Hindlimb muscle (tissue), 1 donor: ENCODE data around the gene TAAR1. TPM values are rescaled to one million over a fixed set of nuclear protein-coding genes. Genes with fewer than 3 reads are reported as not detected.
"Not testable (repeated sequence)": the region's sequence is repeated elsewhere in the genome, so short reads cannot be mapped to it uniquely, and the experiment has no call there.

Source experiments
- DNase-seq: peaks from one replicate; pipeline ENCODE4 v3.0.0-alpha.2; 2013
- polyA plus RNA-seq: library from polyadenylated mRNA; unstranded; fragments of 120-200 nt; gene quantifications from one replicate; pipeline ENCODE4 v1.2.1, GENCODE V29; 2013; ENCODE audit not compliant: insufficient read length

The TAAR1 gene
- not detected for polyA plus RNA-seq

GRCh38 chr6:132659082-132659481 is at the start of gene TAAR1:
TAAR1 (minus strand) TSS chr6:132659182; CDS start chr6:132646003, 13,179 bp downstream.
- DNase-seq, result no peak

- DNase-seq, result no peak
Observed at GRCh38 chr6:132708771-132709170, 49.8 kb upstream of the TAAR1 start.

- no peak for DNase-seq
Observed at GRCh38 chr6:132708002-132708401, 49.0 kb upstream of the TAAR1 start.

- DNase-seq, result not testable (repeated sequence)
Observed at GRCh38 chr6:132706756-132707155, 47.8 kb upstream of the TAAR1 start.

- no peak for DNase-seq
Observed at GRCh38 chr6:132703936-132704335, 45.0 kb upstream of the TAAR1 start.

GRCh38 chr6:132698608-132699007 is 39.6 kb upstream of the TAAR1 start:
- DNase-seq, result no peak

- DNase-seq, result no peak
Observed at GRCh38 chr6:132695773-132696172, 36.8 kb upstream of the TAAR1 start.

GRCh38 chr6:132693478-132693877 is 34.5 kb upstream of the TAAR1 start:
- no peak for DNase-seq

GRCh38 chr6:132690678-132691077 is 31.7 kb upstream of the TAAR1 start:
- DNase-seq, result no peak

- DNase-seq, result no peak
Observed at GRCh38 chr6:132687306-132687705, 28.3 kb upstream of the TAAR1 start.

- no peak for DNase-seq
Observed at GRCh38 chr6:132686531-132686930, 27.5 kb upstream of the TAAR1 start.

- peak; percentile 19 for DNase-seq
Observed at GRCh38 chr6:132685009-132685408, 26.0 kb upstream of the TAAR1 start.

GRCh38 chr6:132684272-132684671 is 25.3 kb upstream of the TAAR1 start:
- DNase-seq, result no peak

- DNase-seq, result no peak
Observed at GRCh38 chr6:132683543-132683942, 24.6 kb upstream of the TAAR1 start.

GRCh38 chr6:132679094-132679493 is 20.1 kb upstream of the TAAR1 start:
- not testable (repeated sequence) for DNase-seq

- DNase-seq, result no peak
Observed at GRCh38 chr6:132675749-132676148, 16.8 kb upstream of the TAAR1 start.

- DNase-seq, result no peak
Observed at GRCh38 chr6:132675002-132675401, 16.0 kb upstream of the TAAR1 start.

GRCh38 chr6:132673376-132674094 is 14.6 kb upstream of the TAAR1 start:
- no peak for DNase-seq

- DNase-seq, result no peak
Observed at GRCh38 chr6:132671295-132671694, 12.3 kb upstream of the TAAR1 start.

- DNase-seq, result peak; percentile 13
Observed at GRCh38 chr6:132669690-132670291, 10.8 kb upstream of the TAAR1 start.

GRCh38 chr6:132666118-132666517 is 7.1 kb upstream of the TAAR1 start:
- no peak for DNase-seq

- no peak for DNase-seq
Observed at GRCh38 chr6:132664309-132665034, 5.5 kb upstream of the TAAR1 start.

GRCh38 chr6:132663661-132664060 is 4.7 kb upstream of the TAAR1 start:
- DNase-seq, result no peak

- DNase-seq, result no peak
Observed at GRCh38 chr6:132661906-132662305, 2.9 kb upstream of the TAAR1 start.
